NCI-H526 treated with DMSO at 0.1 percent for 48 hours (cell line): ENCODE data around the gene SLC35F5.
"Not testable (repeated sequence)": the region's sequence is repeated elsewhere in the genome, so short reads cannot be mapped to it uniquely, and the experiment has no call there.

ENCODE experiments used
- DNase-seq: peaks from one replicate; lab custom pipeline; 2025; lab: John Stamatoyannopoulos, UW

Gene SLC35F5

GRCh38 chr2:113697516-113697915 is 58.9 kb downstream of the SLC35F5 start:
- no peak for DNase-seq

- DNase-seq, result no peak
These were observed 62.0 kb downstream of the SLC35F5 start for GRCh38 chr2:113694438-113694837.

GRCh38 chr2:113692698-113693428 is 63.6 kb downstream of the SLC35F5 start:
- no peak for DNase-seq

- DNase-seq, result not testable (repeated sequence)
These were observed 65.6 kb downstream of the SLC35F5 start for GRCh38 chr2:113690871-113691270.

GRCh38 chr2:113686537-113686936 is 69.9 kb downstream of the SLC35F5 start:
- no peak for DNase-seq

- DNase-seq, result no peak
These were observed 71.0 kb downstream of the SLC35F5 start for GRCh38 chr2:113685471-113685870.

- no peak for DNase-seq
These were observed 77.0 kb downstream of the SLC35F5 start for GRCh38 chr2:113679457-113679856.

- DNase-seq, result no peak
These were observed 79.1 kb downstream of the SLC35F5 start for GRCh38 chr2:113677330-113677729.

GRCh38 chr2:113676623-113677266 is 79.7 kb downstream of the SLC35F5 start:
- no peak for DNase-seq

- no peak for DNase-seq
These were observed 80.6 kb downstream of the SLC35F5 start for GRCh38 chr2:113675875-113676274.

GRCh38 chr2:113672326-113672932 is 84.0 kb downstream of the SLC35F5 start:
- no peak for DNase-seq

GRCh38 chr2:113669013-113669412 is 87.4 kb downstream of the SLC35F5 start:
- DNase-seq, result not testable (repeated sequence)

GRCh38 chr2:113664761-113665533 is 91.5 kb downstream of the SLC35F5 start:
- DNase-seq, result not testable (repeated sequence)

- DNase-seq, result not testable (repeated sequence)
These were observed 93.0 kb downstream of the SLC35F5 start for GRCh38 chr2:113663285-113664060.
